GM04503 (cell line): ENCODE measurements around the gene POGLUT2.

Source experiments
- DNase-seq: peaks from one replicate; pipeline ENCODE4 v3.0.0-alpha.2; 2012; ENCODE audit warnings: low read depth

Gene POGLUT2

GRCh38 chr13:102768909-102769308, 29.9 kb downstream of the POGLUT2 start:
- no peak for DNase-seq

GRCh38 chr13:102763741-102764140, 35.0 kb downstream of the POGLUT2 start:
- DNase-seq, result no peak

- no peak for DNase-seq
These were observed 37.7 kb downstream of the POGLUT2 start for GRCh38 chr13:102761071-102761470.

- no peak for DNase-seq
These were observed 39.9 kb downstream of the POGLUT2 start for GRCh38 chr13:102758842-102759241.

- DNase-seq, result no peak
These were observed 41.8 kb downstream of the POGLUT2 start for GRCh38 chr13:102757006-102757405.

- no peak for DNase-seq
These were observed 46.9 kb downstream of the POGLUT2 start for GRCh38 chr13:102751886-102752285.

GRCh38 chr13:102742506-102742905, 56.3 kb downstream of the POGLUT2 start:
- DNase-seq, result no peak

GRCh38 chr13:102742101-102742500, 56.7 kb downstream of the POGLUT2 start:
- no peak for DNase-seq
